ENCODE measurements around the gene ELK3.

The ELK3 gene

DNA sequence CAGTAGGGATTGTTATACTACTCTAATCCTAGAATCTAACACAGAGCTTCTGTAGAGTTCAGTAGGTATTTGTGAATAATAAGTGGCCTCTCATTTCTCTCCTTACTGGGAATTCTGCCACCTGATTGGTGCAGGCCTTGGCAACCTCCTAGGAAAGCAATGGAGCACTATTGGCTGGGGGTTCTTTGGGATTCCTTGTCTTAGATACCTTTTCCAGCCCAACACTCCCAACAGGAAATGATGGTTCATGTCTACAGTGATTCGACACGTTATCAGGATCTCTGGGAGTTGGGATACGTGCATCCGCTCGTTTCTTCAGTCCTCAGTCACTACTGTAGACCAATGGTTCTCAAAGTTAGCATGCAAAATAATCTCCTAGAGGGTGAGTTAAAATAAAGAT is 67.4 kb downstream of the ELK3 start (continued):
- TF ChIP-seq, protein P1, sequence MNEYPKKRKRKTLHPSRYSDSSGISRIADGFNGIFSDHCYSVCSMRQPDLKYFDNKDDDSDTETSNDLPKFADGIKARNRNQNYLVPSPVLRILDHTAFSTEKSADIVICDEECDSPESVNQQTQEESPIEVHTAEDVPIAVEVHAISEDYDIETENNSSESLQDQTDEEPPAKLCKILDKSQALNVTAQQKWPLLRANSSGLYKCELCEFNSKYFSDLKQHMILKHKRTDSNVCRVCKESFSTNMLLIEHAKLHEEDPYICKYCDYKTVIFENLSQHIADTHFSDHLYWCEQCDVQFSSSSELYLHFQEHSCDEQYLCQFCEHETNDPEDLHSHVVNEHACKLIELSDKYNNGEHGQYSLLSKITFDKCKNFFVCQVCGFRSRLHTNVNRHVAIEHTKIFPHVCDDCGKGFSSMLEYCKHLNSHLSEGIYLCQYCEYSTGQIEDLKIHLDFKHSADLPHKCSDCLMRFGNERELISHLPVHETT (tag by site-specific recombination; IDR thresholded peaks at IDR 0.05) = no peak
- TF ChIP-seq ZNF621 (tag by site-specific recombination; IDR thresholded peaks at IDR 0.05) (no peak), ZNF629 (tag by site-specific recombination; IDR thresholded peaks at IDR 0.05) (no peak), WT1 (tag by site-specific recombination; IDR thresholded peaks at IDR 0.05) (no peak), GLI4 (tag by site-specific recombination; IDR thresholded peaks at IDR 0.05) (no peak), MZF1 (tag by site-specific recombination; IDR thresholded peaks at IDR 0.05; ENCODE audit: borderline replicate concordance) (no peak)
- TF ChIP-seq, protein P2, sequence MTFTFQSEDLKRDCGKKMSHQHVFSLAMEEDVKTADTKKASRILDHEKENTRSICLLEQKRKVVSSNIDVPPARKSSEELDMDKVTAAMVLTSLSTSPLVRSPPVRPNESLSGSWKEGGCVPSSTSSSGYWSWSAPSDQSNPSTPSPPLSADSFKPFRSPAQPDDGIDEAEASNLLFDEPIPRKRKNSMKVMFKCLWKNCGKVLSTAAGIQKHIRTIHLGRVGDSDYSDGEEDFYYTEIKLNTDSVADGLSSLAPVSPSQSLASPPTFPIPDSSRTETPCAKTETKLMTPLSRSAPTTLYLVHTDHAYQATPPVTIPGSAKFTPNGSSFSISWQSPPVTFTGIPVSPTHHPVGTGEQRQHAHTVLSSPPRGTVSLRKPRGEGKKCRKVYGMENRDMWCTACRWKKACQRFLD (tag by site-specific recombination; IDR thresholded peaks at IDR 0.05) = no peak

DNA sequence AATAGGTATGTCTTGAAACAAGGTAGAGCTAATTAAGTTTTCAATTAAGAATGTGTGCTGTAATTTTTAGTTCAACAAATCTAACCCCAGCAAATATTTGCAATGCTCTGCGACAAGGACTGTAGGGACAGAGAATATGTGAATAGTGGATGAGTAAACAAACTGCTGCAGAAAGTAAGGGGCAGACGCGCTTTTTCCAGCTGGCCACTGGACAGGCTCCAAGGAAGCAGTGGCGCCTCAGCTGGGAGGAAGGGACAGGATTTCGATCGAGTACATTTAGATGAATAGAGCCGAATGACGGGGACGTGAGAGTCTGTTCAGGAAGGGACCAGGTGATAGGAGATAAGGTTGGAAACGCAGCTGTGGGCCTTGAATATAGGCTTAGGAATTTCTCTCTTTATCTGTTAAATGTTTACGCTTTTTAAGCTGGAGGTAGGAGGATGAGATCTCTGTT is 69.3 kb downstream of the ELK3 start:
- POLR2A ChIA-PET = interaction anchor here (1.3 kb wide), 1 partner anchor 136 kb away, joined by 4 read pairs; the partner anchor contains the start of gene CDK17
- peaks cover 10 to 25% of the 10 kb centered on the region in 2 experiments for H3K36me3 ChIP-seq (ENCODE audit: control insufficient read depth in 2 of 2, insufficient read depth in 1 of 2, low read length in 2 of 2)
- TF ChIP-seq ZNF585B (tag by site-specific recombination; IDR thresholded peaks at IDR 0.05) (no peak), ZNF747 (tag by site-specific recombination; IDR thresholded peaks at IDR 0.05) (no peak), ZNF596 (tag by site-specific recombination; IDR thresholded peaks at IDR 0.05) (no peak), ZFP69B (tag by site-specific recombination; IDR thresholded peaks at IDR 0.05) (no peak), ZNF114 (tag by site-specific recombination; IDR thresholded peaks at IDR 0.05) (no peak), SETDB1 (IDR thresholded peaks at IDR 0.05; ENCODE audit: insufficient read length, low read length) (no peak)
- H3K4me1 ChIP-seq (ENCODE audit: control insufficient read depth, insufficient read depth, low read length) = peaks cover 4% of the 10 kb centered on the region
- no peak overlapping the region for H3K27ac ChIP-seq (ENCODE audit: extremely low read depth, low read depth, low read length)
- no peaks in the 10 kb centered on the region for H3K9me3 ChIP-seq (ENCODE audit: control insufficient read depth, insufficient read depth, low read depth, low read length)
- CTCF ChIA-PET = no interaction called here
- H3K4me3 ChIP-seq (ENCODE audit: low read depth, low read length) = no peak overlapping the region

DNA sequence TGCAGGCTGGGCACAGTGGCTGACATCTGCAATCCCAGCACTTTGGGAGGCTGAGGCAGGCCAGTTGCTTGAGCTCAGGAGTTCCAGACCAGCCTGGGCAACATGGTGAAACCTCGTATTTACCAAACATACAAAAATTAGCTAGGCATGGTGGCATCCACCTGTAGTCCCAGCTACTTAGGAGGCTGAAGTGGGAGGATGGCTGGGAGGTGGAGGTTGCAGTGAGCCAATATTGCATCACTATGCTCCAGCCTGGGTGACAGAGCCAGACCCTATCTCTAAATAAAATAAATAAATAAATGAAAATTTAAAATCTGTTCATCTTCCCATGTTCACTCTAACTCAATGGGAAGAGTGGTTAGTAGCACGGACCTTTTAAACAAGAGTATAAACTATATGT is 71.2 kb downstream of the ELK3 start:
- Histone ChIP-seq H3K27ac (ENCODE audit: extremely low read depth, low read depth, low read length) (no peak overlapping the region), H3K36me3 (ENCODE audit: control insufficient read depth in 2 of 2, insufficient read depth in 1 of 2, low read length in 2 of 2) (peaks cover 4 to 23% of the 10 kb centered on the region in 2 experiments), H3K4me1 (ENCODE audit: control insufficient read depth, insufficient read depth, low read length) (no peaks in the 10 kb centered on the region), H3K9me3 (ENCODE audit: control insufficient read depth, insufficient read depth, low read depth, low read length) (no peaks in the 10 kb centered on the region), H3K4me3 (ENCODE audit: low read depth, low read length) (no peak overlapping the region)
- CTCF ChIA-PET = interaction anchor here (1.0 kb wide), 1 partner anchor 50 kb away, joined by 3 read pairs; no protein-coding TSS in a partner anchor
- POLR2A ChIA-PET = interaction anchor here (1.1 kb wide), 1 partner anchor 135 kb away, joined by 3 read pairs; the partner anchor contains the start of gene CDK17
- TF ChIP-seq, protein P3, sequence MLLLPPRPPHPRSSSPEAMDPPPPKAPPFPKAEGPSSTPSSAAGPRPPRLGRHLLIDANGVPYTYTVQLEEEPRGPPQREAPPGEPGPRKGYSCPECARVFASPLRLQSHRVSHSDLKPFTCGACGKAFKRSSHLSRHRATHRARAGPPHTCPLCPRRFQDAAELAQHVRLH (tag by site-specific recombination; IDR thresholded peaks at IDR 0.05) = no peak
- TF ChIP-seq SCRT2 (tag by site-specific recombination; IDR thresholded peaks at IDR 0.05) (no peak), ZNF610 (tag by site-specific recombination; IDR thresholded peaks at IDR 0.05; ENCODE audit: borderline replicate concordance) (no peak), SP3 (tag by site-specific recombination; IDR thresholded peaks at IDR 0.05) (no peak), ZBTB21 (tag by site-specific recombination; IDR thresholded peaks at IDR 0.05) (no peak), ZNF140 (tag by site-specific recombination; IDR thresholded peaks at IDR 0.05) (no peak), ZNF174 (tag by site-specific recombination; IDR thresholded peaks at IDR 0.05) (no peak), SP2 (tag by site-specific recombination; IDR thresholded peaks at IDR 0.05) (no peak)
- TF ChIP-seq, protein P4, sequence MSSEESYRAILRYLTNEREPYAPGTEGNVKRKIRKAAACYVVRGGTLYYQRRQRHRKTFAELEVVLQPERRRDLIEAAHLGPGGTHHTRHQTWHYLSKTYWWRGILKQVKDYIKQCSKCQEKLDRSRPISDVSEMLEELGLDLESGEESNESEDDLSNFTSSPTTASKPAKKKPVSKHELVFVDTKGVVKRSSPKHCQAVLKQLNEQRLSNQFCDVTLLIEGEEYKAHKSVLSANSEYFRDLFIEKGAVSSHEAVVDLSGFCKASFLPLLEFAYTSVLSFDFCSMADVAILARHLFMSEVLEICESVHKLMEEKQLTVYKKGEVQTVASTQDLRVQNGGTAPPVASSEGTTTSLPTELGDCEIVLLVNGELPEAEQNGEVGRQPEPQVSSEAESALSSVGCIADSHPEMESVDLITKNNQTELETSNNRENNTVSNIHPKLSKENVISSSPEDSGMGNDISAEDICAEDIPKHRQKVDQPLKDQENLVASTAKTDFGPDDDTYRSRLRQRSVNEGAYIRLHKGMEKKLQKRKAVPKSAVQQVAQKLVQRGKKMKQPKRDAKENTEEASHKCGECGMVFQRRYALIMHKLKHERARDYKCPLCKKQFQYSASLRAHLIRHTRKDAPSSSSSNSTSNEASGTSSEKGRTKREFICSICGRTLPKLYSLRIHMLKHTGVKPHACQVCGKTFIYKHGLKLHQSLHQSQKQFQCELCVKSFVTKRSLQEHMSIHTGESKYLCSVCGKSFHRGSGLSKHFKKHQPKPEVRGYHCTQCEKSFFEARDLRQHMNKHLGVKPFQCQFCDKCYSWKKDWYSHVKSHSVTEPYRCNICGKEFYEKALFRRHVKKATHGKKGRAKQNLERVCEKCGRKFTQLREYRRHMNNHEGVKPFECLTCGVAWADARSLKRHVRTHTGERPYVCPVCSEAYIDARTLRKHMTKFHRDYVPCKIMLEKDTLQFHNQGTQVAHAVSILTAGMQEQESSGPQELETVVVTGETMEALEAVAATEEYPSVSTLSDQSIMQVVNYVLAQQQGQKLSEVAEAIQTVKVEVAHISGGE (tag by site-specific recombination; conservative IDR thresholded peaks at IDR 0.05; ENCODE audit: low read depth) = no peak
- TF ChIP-seq, protein P5, sequence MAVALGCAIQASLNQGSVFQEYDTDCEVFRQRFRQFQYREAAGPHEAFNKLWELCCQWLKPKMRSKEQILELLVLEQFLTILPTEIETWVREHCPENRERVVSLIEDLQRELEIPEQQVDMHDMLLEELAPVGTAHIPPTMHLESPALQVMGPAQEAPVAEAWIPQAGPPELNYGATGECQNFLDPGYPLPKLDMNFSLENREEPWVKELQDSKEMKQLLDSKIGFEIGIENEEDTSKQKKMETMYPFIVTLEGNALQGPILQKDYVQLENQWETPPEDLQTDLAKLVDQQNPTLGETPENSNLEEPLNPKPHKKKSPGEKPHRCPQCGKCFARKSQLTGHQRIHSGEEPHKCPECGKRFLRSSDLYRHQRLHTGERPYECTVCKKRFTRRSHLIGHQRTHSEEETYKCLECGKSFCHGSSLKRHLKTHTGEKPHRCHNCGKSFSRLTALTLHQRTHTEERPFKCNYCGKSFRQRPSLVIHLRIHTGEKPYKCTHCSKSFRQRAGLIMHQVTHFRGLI (tag by site-specific recombination; IDR thresholded peaks at IDR 0.05) = no peak

Measured in HEK293 (cell line).